Mesendoderm (in vitro differentiated cells): ENCODE results near the gene TECPR2.

Source experiments
- DNase-seq: peaks from one replicate; pipeline ENCODE4 v3.0.0; 2013
- H2AK5ac ChIP-seq: 2 replicates; pipeline ENCODE4 v1.6.1; 2013; ENCODE audit warnings: low read length, inconsistent platforms
- H2BK120ac ChIP-seq: 2 replicates; pipeline ENCODE4 v1.6.1; 2013; ENCODE audit warnings: low read depth, mild to moderate bottlenecking, low read length, moderate library complexity, mixed read lengths
- H2BK15ac ChIP-seq: replicated peaks from 2 replicates; pipeline ENCODE4 v1.6.1; 2013; ENCODE audit warnings: low read depth, mild to moderate bottlenecking, moderate library complexity
- H2BK5ac ChIP-seq: 2 replicates; pipeline ENCODE4 v1.6.1; 2013; ENCODE audit warnings: low read length, inconsistent platforms
- H3K18ac ChIP-seq: 2 replicates; pipeline ENCODE4 v1.6.1; 2013; ENCODE audit warnings: mild to moderate bottlenecking, low read length, mixed read lengths
- H3K23ac ChIP-seq: one replicate; pipeline ENCODE4 v1.6.1; 2013; ENCODE audit warnings: low read length
- H3K27ac ChIP-seq: 2 replicates; pipeline ENCODE4 v1.5.1; 2013; ENCODE audit warnings: low read depth, mild to moderate bottlenecking, inconsistent platforms, low read length, moderate library complexity
- H3K27me3 ChIP-seq: 2 replicates; pipeline ENCODE4 v1.6.1; 2013; ENCODE audit warnings: low read length, control low read depth, mild to moderate bottlenecking, inconsistent platforms; ENCODE audit not compliant: insufficient read depth, poor library complexity
- H3K36me3 ChIP-seq: 2 replicates; pipeline ENCODE4 v1.6.1; 2013; ENCODE audit warnings: low read length, inconsistent platforms; ENCODE audit not compliant: control insufficient read depth, insufficient read depth
- H3K4ac ChIP-seq: one replicate; pipeline ENCODE4 v1.6.1; 2013; ENCODE audit warnings: low read depth, mild to moderate bottlenecking, low read length, moderate library complexity
- H3K4me1 ChIP-seq: 2 replicates; pipeline ENCODE4 v1.6.1; 2013; ENCODE audit warnings: low read depth, low read length, inconsistent platforms; ENCODE audit not compliant: control insufficient read depth
- H3K4me2 ChIP-seq: 2 replicates; pipeline ENCODE4 v1.6.1; 2013; ENCODE audit warnings: low read length
- H3K4me3 ChIP-seq: 2 replicates; pipeline ENCODE4 v1.5.1; 2013; ENCODE audit warnings: mild to moderate bottlenecking, low read length
- H3K56ac ChIP-seq: one replicate; pipeline ENCODE4 v1.6.1; 2013; ENCODE audit warnings: low read length
- H3K79me1 ChIP-seq: 2 replicates; pipeline ENCODE4 v1.6.1; 2013; ENCODE audit warnings: low read length, inconsistent platforms
- H3K79me2 ChIP-seq: 2 replicates; pipeline ENCODE4 v1.6.1; 2013; ENCODE audit warnings: mild to moderate bottlenecking, low read length; ENCODE audit not compliant: control insufficient read depth, insufficient read depth
- H3K9ac ChIP-seq: 2 replicates; pipeline ENCODE4 v1.6.1; 2013; ENCODE audit warnings: low read length, inconsistent platforms
- H4K5ac ChIP-seq: one replicate; pipeline ENCODE4 v1.6.1; 2013; ENCODE audit warnings: low read length
- H4K8ac ChIP-seq: one replicate; pipeline ENCODE4 v1.6.1; 2013; ENCODE audit warnings: low read depth, mild to moderate bottlenecking, control low read depth, low read length, moderate library complexity
- WGBS: extraction: QIAGEN DNeasy Blood & Tissue Kit; methylation state at CpG from one replicate; pipeline ENCODE4 v1.1.7; 2013; ENCODE audit warnings: low lambda C conversion rate, missing lambda C conversion rate; ENCODE audit not compliant: insufficient coverage; ENCODE audit errors: extremely low coverage; 5-methylcytosine and 5-hydroxymethylcytosine counted together

TECPR2 gene

DNA sequence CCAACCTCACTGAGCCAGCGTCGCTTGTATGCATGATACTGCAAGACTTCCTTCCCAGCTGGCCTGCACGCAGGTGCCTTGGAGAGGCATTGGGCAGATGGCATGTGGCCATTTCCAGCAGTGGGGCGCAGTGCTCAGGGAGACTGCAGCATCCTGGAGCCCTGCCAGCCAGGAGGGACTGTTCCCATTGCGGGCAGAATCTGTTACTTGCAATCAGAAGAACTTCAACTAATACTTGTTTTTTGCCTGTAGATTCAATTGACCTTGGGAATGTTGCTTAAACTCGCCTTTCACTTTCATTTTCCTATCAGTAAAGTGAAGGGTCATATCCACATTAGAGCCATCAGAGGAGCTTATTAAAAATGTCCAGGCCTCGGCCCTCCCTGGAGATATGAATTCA is 117.0 kb downstream of the TECPR2 start:
- H2BK5ac ChIP-seq = no peak overlapping the region
- no peaks in the 10 kb centered on the region for H3K4me1 ChIP-seq
- no peak overlapping the region for H3K23ac ChIP-seq
- no peak overlapping the region for H2AK5ac ChIP-seq
- no peak overlapping the region for H3K27ac ChIP-seq
- no CpG with 5 or more reads among the region's 7 CpGs for WGBS
- no peak overlapping the region for H4K5ac ChIP-seq
- H3K4ac ChIP-seq = no peak overlapping the region
- H3K4me2 ChIP-seq = no peak overlapping the region
- no peaks in the 10 kb centered on the region for H3K27me3 ChIP-seq
- H3K79me2 ChIP-seq = no peaks in the 10 kb centered on the region
- H3K79me1 ChIP-seq = no peaks in the 10 kb centered on the region
- no peak overlapping the region for H2BK15ac ChIP-seq
- no peak overlapping the region for H2BK120ac ChIP-seq
- no peak overlapping the region for H3K18ac ChIP-seq
- no peak overlapping the region for H3K9ac ChIP-seq
- no peak overlapping the region for H4K8ac ChIP-seq
- no peaks in the 10 kb centered on the region for H3K36me3 ChIP-seq
- DNase-seq = no peak
- H3K4me3 ChIP-seq = no peak overlapping the region
- no peak overlapping the region for H3K56ac ChIP-seq

GRCh38 chr14:102481371-102481770 is 118.6 kb downstream of the TECPR2 start:
- no peak overlapping the region for H2BK5ac ChIP-seq
- no peak overlapping the region for H4K5ac ChIP-seq
- H3K4ac ChIP-seq = no peak overlapping the region
- no peak overlapping the region for H3K56ac ChIP-seq
- no peak overlapping the region for H3K4me2 ChIP-seq
- H3K79me1 ChIP-seq = no peaks in the 10 kb centered on the region
- DNase-seq = no peak
- no peak overlapping the region for H2BK15ac ChIP-seq
- no peak overlapping the region for H4K8ac ChIP-seq
- H3K27me3 ChIP-seq = no peaks in the 10 kb centered on the region
- no peak overlapping the region for H2BK120ac ChIP-seq
- no CpG with 5 or more reads among the region's 4 CpGs for WGBS
- H3K4me1 ChIP-seq = no peaks in the 10 kb centered on the region
- no peak overlapping the region for H3K4me3 ChIP-seq
- no peak overlapping the region for H3K18ac ChIP-seq
- no peak overlapping the region for H3K9ac ChIP-seq
- H3K27ac ChIP-seq = no peak overlapping the region
- H3K79me2 ChIP-seq = no peaks in the 10 kb centered on the region
- H3K36me3 ChIP-seq = no peaks in the 10 kb centered on the region
- H3K23ac ChIP-seq = no peak overlapping the region
- no peak overlapping the region for H2AK5ac ChIP-seq

- no peak overlapping the region for H2AK5ac ChIP-seq
- no peak overlapping the region for H3K56ac ChIP-seq
- no peak overlapping the region for H2BK120ac ChIP-seq
- no peak overlapping the region for H2BK15ac ChIP-seq
- H3K79me2 ChIP-seq = no peaks in the 10 kb centered on the region
- no peaks in the 10 kb centered on the region for H3K4me1 ChIP-seq
- no peak overlapping the region for H3K4me2 ChIP-seq
- no peak overlapping the region for H3K9ac ChIP-seq
- H3K4me3 ChIP-seq = no peak overlapping the region
- H3K27me3 ChIP-seq = no peaks in the 10 kb centered on the region
- no peak for DNase-seq
- H3K79me1 ChIP-seq = no peaks in the 10 kb centered on the region
- no peak overlapping the region for H3K18ac ChIP-seq
- H3K36me3 ChIP-seq = no peaks in the 10 kb centered on the region
- H4K5ac ChIP-seq = no peak overlapping the region
- no peak overlapping the region for H3K4ac ChIP-seq
- no CpG with 5 or more reads among the region's 8 CpGs for WGBS
- H4K8ac ChIP-seq = no peak overlapping the region
- H3K23ac ChIP-seq = no peak overlapping the region
- no peak overlapping the region for H2BK5ac ChIP-seq
- no peak overlapping the region for H3K27ac ChIP-seq
Observed at GRCh38 chr14:102481791-102482238, 119.1 kb downstream of the TECPR2 start.

GRCh38 chr14:102484316-102484715 is 121.6 kb downstream of the TECPR2 start:
- Histone ChIP-seq H4K5ac (no peak overlapping the region), H2BK5ac (no peak overlapping the region), H3K4me2 (no peak overlapping the region), H3K4ac (no peak overlapping the region), H3K27ac (no peak overlapping the region), H3K23ac (no peak overlapping the region), H3K79me1 (no peaks in the 10 kb centered on the region), H3K4me1 (no peaks in the 10 kb centered on the region), H2BK120ac (no peak overlapping the region), H3K4me3 (no peak overlapping the region), H3K9ac (no peak overlapping the region), H3K79me2 (no peaks in the 10 kb centered on the region), H2BK15ac (no peak overlapping the region), H3K56ac (no peak overlapping the region), H4K8ac (no peak overlapping the region), H2AK5ac (no peak overlapping the region), H3K36me3 (no peaks in the 10 kb centered on the region), H3K18ac (no peak overlapping the region), H3K27me3 (no peaks in the 10 kb centered on the region)
- no peak for DNase-seq
- no CpG with 5 or more reads among the region's 5 CpGs for WGBS

DNA sequence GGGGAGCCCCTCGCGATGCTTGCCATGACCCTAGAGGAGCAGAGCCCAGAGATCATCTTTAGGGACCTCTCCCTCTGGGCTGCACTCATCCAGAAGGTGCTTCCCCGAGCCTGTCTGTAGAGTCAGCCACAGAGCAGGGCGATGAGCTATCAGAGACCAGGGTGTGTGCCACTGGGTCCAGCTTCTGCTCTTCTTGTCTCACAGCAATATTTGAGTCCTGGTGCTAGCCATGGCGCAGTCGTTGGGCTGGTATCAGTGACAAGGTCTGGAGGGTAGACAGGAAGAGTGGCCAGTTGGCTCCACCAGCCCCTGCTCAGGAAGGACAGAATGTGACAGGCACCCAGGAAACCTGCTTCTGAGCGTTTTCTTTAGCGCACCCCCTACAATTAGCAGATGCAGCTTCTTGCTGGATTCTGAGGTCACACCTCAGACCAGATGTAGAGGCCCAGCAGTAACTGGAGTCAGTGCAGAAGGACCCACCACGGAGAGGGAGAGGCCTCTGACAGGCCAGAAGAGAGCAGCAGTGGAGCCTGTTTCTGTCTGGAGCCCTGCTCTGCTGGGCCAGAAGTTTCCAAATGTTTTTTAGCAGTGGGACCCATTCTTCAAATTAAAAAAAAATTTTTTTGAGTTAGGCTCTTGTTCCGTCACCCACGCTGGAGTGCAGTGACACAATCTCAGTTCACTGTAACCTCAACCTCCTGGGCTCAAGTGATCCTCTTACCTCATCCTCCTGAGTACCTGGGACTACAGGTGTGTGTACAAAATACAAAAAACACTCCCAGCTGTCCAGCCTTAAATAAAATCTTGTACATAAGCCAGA is 123.2 kb downstream of the TECPR2 start:
- H3K9ac ChIP-seq = no peak overlapping the region
- H3K79me1 ChIP-seq = no peaks in the 10 kb centered on the region
- H3K18ac ChIP-seq = no peak overlapping the region
- no peak overlapping the region for H3K4me2 ChIP-seq
- H2AK5ac ChIP-seq = no peak overlapping the region
- no peak overlapping the region for H2BK120ac ChIP-seq
- no peak overlapping the region for H2BK5ac ChIP-seq
- H3K4ac ChIP-seq = no peak overlapping the region
- no peaks in the 10 kb centered on the region for H3K79me2 ChIP-seq
- no peaks in the 10 kb centered on the region for H3K4me1 ChIP-seq
- no peaks in the 10 kb centered on the region for H3K36me3 ChIP-seq
- H3K27ac ChIP-seq = no peak overlapping the region
- H4K5ac ChIP-seq = no peak overlapping the region
- H3K56ac ChIP-seq = no peak overlapping the region
- H4K8ac ChIP-seq = no peak overlapping the region
- H3K4me3 ChIP-seq = no peak overlapping the region
- no peaks in the 10 kb centered on the region for H3K27me3 ChIP-seq
- DNase-seq = no peak
- WGBS = no CpG with 5 or more reads among the region's 11 CpGs
- H2BK15ac ChIP-seq = no peak overlapping the region
- no peak overlapping the region for H3K23ac ChIP-seq
